GM18909 (cell line): ENCODE results near the gene SLX4.
"Not testable (repeated sequence)": the region's sequence is repeated elsewhere in the genome, so short reads cannot be mapped to it uniquely, and the experiment has no call there.

Experiments used
- ATAC-seq: cut with Tn5 transposase; IDR thresholded peaks from one replicate; pipeline ENCODE4 v1.9.1; 2021; ENCODE audit warnings: mild to moderate bottlenecking; ENCODE audit not compliant: unreplicated experiment, poor library complexity

SLX4 gene

DNA sequence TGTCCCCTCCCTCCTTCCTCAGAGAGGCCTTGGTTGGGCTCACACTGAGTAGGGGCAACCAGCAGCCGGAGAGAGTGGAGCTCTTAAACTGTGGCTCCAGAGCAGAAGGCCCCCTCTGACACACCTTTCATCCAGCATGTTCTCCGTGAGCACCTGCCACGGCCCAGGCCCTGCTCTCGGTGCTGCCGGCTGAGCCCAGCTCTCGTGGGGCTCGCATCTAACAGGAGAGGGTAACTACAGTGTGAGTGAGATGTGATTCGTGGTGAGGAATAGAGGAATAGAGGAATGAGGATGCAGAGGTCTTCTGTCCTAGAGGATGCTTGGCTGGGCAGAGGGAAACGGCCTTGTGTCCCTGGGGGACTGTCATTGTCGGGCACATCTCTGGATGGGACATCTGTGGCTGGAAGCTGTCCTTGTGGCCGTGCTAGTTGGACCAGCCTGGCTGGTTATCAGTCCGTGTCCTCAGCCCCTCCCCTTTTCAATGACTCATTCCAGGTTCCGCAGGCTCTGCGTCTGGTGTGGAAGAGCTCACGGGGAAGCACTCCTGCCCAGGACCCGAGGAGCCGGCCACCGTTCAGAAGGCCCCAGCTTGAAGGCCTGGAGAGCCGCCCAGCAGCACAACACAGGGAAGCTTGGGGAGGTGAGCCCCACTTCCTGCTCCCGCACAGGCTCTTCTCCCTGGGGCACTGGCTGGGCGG lies 31.1 kb upstream of the SLX4 start:
- no peak for ATAC-seq

DNA sequence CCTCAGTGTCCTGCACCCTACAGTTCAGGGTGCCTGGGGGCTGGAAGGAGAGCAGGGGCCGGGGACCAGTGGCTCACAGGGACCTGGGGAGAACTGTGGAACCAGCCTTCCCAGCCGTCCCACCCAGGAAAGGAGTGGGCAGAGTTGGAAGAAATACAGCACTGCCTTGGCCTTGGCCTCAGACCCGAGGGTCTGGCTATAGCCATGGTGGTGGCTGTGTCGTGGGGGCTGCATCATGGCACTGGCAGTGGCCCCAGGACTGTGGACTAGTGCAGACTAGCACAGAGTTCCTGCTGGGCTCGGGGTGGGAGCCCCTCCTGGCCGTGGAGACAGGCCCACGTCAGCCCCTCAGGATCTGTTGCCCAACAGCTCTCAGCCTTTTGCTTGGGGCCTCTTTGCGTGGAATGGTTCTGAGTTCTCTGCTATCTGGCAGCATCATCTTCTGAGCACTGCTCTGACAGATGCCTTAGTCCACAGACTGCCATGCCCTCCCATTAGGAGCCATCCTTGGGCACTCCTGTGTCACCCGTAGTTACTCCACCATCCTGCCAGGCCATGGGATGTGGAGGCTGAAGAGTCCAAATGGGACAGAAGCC lies 30.5 kb upstream of the SLX4 start:
- no peak for ATAC-seq

DNA sequence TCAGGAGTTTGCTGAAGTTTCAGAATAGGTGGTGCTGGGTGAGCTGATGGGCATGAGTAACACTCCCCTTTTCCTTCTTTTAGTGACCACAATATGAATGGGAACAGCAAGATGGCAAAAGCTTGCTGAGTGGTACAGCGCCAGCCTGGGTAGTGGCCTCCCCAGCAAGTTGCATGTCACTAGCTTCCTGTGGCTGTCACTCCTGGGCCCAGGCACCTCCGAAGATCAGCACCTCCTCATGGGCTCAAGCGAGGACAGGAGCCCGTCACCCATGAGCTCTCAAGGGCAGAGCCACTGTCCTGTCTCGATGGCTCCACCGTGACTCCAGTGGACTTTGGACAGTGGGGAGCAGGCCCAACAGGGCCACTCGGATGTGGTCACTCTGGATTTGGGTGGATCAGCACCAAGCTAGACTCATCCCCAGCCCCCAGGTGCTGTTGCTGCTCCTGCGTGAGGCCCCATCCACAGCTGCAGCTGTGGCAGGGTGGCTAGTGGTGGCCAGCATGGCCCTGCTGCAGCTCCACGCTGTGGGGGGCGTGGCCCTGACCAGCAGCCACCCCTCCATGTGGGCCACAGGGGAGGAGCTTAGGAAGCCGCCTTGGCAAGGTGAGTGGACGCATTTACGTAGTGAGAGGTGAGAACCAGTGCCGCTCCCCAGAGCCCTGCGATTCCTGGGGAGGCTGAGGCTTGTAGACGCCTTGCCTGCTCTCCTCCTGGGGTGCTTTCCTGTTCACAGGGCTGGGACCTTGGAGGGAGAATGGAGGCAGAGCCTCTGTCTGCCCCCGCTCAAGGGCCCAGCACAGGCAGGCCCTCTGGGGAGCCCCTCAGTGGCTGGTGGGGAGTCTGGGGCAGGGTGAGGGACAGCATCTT lies 29.5 kb upstream of the SLX4 start:
- no peak for ATAC-seq

DNA sequence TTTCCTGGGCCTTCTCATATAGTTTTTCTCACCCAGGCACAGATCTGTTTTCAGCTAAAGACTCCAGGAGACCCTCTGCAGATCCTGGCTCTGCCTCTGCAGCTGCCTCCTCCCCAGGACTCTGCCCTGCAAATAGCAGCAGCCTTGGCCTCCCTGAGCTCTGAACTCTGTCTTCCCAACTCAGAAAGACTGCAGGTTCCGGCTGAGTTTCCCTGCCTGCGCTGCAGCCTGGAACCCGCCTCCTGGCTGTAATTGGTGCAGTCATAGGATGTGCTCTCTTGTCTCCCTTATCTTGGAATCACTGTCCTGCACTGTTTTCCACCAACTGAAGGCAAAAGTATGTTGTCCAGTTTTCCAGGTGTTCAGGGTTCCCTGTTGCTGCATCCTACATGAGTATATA lies 28.8 kb upstream of the SLX4 start:
- no peak for ATAC-seq

DNA sequence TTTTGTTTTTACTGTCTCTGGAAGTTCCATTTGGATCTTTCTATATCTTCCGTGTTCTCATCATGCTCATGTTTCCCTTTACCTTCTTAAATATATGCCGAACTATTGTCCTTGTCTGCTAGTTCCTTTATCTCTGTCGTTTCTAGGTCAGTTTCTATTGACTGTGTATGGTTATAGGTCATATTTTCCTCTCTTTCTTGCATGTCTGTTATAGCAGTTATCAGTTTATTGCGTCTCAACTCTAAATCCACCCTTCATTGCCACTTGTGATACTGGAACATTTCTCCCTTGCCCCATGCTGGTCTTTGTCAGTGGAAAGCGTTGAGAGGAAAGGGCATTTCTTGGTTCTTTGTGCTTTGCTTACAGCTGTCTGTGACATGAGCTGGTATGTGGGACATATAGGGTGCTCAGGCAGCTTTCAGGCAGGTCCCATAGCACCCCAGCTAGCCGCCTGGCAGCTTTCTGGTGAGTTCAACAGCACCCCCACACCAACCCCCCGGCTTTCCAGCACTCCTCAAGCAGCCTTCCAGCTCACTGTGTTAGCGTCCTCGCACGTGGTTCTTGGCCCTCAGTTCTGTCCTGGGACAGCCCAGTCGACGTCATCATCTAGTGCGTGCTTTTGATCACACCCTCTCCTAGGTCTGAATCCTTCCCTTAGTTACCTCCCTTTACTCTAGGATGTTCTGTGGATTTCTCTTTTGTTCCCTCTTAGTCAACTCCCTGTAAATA lies 27.7 kb upstream of the SLX4 start:
- no peak for ATAC-seq

DNA sequence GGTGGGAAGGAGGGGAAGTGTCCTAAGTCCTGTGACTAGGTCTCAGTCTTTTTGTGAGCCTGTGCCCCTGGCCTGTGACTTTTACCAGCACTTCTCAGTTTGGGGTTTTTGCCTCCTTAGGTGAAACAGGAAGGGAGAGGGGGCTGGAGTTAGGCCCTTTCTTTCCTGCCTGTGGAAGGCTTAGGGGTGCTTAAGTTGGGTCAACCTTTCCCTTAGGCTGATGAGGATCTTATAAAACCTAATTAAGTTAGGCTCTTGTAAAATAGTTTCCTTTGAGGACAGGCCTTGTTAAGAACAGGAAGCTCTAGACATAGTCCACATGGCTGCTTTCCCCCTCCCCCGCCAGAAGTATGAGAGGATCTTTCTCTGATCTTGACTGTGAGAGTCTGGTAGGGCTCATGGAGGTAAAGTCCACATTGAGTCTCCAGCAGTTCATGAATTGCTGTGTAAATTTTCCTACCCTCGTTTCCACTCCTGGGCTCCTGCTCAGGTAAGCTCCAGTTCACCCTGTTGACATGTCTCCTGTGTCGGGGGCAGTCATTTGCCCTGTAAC lies 26.0 kb upstream of the SLX4 start:
- no peak for ATAC-seq

DNA sequence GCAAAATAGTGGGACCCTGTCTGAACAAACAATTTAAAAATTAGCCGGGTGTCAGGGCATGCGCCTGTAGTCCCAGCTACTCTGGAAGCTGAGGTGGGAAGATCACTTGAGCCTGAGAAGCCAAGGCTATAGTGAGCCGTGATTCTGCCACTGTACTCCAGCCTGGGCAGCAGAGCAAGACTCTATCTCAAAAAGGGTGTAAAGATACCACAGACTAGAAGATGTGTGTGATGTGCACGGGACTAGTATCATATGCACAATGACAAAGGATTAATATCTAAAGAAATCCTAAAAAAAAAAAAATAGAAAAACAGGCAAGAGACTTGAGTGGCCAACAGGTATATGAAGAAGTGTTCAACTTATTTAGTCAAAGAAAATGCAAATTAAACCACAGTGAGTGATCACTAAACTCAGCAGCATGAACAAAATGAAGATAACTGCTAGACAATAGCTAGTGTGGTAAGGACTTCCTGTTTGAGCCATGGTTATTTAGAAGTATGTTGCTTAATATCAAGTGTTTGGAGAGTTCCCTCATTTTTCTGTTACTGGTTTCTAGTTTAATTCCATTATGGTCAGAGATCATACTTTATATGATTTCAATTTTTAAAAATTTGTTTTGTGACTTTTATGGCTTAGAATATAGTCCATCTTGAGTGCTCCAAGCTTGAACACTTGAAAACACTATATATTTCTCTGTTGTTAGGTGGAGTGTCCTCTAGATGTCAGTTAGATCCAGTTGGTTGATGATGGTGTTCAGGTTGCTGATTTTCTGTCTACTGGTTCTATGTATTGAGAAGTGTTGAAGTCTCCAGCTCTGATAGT lies 14.7 kb upstream of the SLX4 start:
- no peak for ATAC-seq

DNA sequence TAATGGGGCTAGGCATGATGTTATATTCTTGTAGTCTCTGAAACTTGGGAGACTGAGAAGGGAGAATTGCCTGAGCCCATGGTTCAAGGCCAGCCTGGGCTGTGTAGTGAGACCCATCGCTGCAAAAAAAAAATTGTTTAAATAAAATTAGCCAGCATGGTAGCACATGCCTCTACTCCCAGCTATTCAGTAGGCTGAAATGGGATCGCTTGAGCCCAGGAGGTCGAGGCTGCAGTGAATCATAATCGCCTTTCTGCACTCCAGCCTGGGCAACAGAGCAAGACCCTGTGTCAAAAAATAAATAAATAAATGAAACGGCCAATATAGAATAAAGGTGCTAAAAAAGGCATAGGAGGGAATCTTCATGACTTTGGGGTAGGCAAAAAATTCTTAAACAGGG lies 13.9 kb upstream of the SLX4 start:
- ATAC-seq = no peak

DNA sequence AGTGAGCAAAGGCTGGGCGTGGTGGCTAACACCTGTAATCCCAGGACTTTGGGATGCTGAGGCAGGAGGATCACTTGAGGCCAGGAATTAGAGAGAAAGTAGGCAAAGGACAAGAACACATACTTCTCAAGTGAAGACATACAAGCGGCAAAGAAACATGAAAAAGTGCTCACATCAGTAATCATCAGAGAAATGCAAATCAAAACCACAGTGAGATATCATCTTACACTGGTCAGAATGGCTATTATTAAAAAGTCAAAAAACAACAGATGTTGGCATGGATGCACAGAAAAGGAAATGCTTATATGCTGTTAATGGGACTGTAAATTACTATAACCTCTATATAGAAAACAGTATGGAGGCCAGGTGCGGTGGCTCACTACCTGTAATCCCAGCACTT lies 12.2 kb upstream of the SLX4 start:
- ATAC-seq = peak; percentile 38

DNA sequence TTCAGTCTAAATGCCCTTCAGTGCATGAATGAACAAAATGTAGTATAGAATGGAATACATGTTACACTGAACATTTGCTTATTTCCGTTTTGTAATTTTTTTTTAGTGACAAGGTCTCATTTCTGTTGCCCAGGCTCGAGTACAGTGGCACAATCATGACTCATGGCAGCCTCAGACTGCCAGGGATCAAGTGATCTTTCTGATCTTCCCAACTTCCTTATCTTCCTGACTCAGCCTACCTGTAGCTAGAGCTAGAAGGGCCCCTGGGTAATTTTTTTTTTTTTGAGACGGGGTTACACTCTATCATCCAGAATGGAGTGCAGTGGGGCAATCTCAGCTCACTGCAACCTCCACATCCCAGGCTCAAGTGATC lies 7.3 kb upstream of the SLX4 start:
- no peak for ATAC-seq

DNA sequence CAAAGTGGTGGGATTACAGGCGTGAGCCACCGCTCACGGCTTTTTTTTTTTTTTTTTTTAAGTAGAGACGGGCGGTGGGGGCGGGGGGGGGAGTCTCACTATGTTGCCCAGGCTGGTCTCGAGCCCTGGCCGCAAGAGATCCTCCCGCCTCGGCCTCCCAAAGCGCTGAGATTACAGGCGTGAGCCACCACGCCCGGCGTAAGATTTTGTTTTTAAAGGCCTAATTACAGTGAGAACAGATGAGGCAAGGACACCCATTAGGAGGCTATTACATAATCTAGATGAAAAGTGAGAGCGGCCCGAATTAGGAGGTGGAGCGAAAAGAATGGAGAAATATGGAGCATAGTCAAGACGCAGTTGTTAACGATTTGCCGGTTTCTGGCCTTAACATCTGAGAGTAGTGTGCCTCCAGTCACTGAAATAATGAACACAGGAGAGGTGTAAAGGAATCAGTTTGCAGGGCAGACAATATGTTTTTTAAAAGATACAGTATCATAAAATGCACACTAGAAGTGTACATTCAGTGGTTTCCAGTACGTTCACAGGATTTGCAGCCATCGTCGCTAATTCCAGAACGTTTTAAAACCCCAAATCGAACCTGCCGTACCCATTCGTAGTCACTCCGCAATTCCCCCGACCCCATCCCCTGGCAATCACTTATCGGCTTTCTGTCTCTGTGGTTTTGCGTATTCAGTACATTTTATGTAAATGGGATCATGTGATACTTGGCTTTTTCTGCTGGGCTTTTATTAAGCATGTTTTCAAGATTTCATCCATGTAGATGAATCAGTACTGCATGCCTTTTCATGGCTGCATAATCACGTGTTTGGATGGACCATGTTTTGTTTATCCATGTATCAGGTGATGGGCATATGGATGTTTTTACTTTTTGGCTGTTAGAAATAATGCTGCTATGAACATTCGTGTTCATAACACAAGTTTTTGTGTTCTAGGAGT lies 1.4 kb upstream of the SLX4 start:
- ATAC-seq = no peak

DNA sequence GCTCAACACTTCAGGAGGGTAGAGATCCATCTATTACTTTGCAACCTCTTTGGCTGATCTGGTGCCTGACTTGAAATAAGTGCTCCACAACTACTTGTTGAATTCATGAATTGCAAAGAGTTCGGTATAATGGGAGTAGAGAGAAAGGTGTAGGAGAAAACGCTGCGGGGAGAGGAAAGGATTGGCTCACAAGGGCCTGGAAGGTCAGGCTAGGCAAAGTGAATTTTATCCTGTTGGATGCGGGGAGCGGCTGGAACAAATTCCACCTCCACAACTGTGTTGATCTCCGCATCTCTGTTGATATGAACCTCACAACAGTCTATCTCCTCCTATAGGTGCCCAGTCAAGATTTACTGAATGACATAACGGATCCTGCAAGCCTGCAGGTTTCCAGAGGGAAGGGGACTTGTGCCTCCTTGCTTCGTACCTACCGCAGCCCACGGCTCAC lies 684 bp downstream of the SLX4 start:
- ATAC-seq = no peak

DNA sequence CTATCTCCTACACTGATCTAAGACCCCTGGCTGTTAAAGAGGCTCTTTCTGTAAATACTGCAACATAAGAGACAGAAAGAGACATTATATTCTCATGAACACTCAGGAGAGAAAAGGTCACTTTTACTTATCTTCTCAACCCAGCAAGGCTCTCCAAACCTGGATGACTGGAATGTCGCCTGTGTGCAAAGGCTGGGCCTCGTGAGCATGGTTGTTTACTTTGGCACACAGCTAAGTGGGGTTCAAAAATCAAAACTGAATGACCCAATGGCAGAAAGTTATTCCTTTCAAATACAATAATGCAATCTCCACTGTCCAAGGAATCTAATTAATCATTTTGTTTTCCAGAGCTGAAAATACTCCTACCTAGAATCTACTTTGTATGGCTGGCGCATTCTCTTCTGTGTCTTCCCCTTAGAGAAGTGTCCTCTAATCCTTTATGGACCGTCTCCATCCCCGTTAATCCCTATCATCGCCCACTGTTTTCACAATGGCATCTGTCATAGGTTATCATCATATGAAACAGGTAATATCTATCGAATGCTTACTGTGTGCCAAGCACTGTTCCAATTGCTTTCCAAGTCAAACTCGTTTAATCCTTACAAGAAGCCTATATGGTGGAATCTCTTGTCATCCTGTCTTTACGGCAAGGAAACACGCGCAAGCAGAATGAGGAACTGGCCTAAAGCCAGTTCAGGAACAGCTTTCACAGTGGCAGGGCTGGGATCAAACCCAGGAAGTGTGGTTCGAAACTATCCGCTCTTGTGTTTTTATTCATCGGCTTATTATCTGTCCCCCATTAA lies 1.3 kb downstream of the SLX4 start:
- ATAC-seq = no peak

DNA sequence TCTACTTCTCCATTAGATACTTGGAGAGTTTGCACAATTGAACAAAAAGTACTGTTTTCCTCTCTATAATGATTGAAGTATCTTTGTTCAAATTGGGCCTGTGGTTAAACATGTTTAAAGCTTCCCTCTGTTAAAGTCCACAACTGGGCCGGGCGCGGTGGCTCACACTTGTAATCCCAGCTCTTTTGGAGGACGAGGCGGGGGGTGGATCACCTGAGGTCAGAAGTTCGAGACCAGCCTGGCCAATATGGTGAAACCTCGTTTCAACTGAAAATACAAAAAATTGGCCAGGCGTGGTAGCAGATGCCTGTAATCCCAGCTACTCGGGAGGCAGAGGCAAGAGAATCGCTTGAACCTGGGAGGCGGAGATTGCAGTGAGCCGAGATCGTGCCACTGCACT lies 2.4 kb downstream of the SLX4 start:
- ATAC-seq = not testable (repeated sequence)

DNA sequence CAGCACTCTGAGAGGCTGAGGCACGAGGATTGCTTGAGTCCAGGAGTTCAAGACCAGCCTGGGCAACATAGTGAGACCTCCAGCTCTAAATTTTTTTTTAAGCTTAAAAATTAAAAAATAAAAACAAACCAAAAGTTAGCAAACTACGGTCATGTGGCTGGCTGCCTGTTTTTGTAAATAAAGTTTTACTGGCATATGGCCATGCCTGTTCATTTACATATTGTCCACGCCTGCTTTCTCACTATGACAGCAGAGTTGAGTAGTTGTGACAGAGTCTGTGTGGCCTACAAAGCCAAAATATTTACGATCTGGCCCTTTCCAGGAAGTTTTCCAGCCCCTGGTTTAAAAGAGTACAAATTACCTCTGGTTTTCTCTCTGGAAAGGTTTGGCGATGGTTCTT lies 3.3 kb downstream of the SLX4 start:
- no peak for ATAC-seq

DNA sequence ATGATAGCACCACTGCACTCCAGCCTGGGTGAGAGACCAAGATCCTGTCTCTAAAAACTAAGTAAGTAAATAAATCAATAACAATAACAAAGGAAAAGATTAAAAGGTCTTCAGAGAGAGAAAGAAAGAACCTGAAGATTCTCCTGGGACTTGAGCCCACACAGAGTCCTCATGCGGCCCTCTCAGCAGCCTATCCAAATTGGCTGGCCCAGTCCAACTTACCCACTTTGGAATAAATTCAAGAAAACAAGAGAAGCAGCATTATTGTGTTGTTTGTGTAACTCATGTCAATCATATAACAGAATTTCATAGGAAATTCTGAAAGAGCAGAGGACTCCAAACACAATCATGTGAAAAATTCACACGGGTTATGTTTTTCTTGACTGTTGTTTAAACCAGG lies 3.8 kb downstream of the SLX4 start:
- no peak for ATAC-seq

DNA sequence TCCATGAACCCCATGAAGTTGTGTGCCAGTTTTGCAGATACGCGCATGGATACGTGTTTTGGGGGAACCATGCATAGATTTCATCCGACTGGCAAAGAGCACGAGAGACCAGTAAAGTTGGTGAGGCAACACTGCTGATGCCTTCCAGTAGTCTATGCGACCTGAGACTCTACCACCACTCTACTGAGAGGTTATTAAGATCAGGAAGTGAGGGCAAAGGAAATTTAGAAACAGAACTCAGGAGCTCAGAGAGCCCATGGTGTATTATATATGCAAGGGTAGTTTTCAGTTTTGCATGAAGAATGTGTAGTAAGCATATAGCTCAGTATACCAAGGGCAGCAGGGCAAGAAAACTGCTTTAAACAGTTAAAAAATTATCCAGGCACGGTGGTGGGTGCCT lies 4.2 kb downstream of the SLX4 start:
- no peak for ATAC-seq

DNA sequence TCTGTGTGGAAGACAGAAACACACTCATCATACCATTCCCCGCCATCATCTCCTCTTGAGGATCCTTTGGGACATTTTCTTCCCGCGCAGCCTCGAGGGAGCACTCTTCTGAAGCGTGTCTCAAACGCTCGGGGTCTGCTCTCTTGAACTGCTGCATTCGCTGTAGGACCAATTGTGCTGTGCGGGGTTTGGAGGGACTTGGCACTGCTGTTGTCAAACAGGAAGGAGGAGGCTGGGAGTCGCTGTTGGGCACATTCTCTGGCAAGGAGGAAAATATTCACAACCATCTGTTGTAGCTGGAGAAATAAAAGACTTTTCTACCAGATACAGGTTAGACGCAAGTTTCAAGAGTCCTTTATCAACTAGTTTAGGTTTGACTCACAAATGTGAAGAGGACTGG lies 5.0 kb downstream of the SLX4 start:
- no peak for ATAC-seq
